ES-I3 (cell line): ENCODE measurements around the gene LRIT2.
"Not testable (repeated sequence)": the region's sequence is repeated elsewhere in the genome, so short reads cannot be mapped to it uniquely, and the experiment has no call there.

Experiments
- H3K36me3 ChIP-seq: 2 replicates; pipeline ENCODE4 v1.6.1; 2013; ENCODE audit warnings: mild to moderate bottlenecking, low read length, control low read depth, moderate library complexity; ENCODE audit not compliant: insufficient read depth
- H3K4me1 ChIP-seq: 2 replicates; pipeline ENCODE4 v1.6.1; 2013; ENCODE audit warnings: mild to moderate bottlenecking, control low read depth, low read length; ENCODE audit not compliant: insufficient read depth
- H3K9ac ChIP-seq: 2 replicates; pipeline ENCODE4 v1.6.1; 2013; ENCODE audit warnings: low read depth, mild to moderate bottlenecking, low read length, moderate library complexity
- H3K9me3 ChIP-seq: 2 replicates; pipeline ENCODE4 v1.6.1; 2013; ENCODE audit warnings: mild to moderate bottlenecking, low read length, moderate library complexity; ENCODE audit not compliant: control insufficient read depth, insufficient read depth

The LRIT2 gene

DNA sequence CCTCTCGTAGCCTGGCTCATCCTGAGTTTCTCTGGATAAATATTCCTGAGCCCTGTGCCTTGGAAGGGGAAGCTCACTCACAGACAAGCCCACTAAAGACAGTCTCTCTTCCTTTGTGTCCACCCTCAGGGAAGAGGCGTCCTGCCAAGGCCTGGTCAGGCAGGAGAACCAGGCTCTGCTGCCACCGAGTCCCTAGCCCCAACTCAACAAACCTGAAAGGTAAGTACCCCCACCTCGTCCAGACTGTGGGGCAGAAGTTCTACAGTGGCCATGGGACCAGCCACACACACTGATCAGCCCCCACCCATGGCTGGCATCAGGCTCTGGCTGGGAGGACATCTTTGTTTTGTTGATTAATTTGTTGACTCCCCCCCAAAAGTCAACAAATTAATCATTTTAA, 49.0 kb downstream of the LRIT2 start:
- 0 out of 2 replicates have a peak, but pooled peaks cover 4% of the 10 kb centered on the region for H3K4me1 ChIP-seq
- 0 out of 2 replicates have a peak, but pooled peaks cover 3% of the 10 kb centered on the region for H3K9me3 ChIP-seq
- no peaks in the 10 kb centered on the region for H3K36me3 ChIP-seq
- no peak overlapping the region for H3K9ac ChIP-seq

DNA sequence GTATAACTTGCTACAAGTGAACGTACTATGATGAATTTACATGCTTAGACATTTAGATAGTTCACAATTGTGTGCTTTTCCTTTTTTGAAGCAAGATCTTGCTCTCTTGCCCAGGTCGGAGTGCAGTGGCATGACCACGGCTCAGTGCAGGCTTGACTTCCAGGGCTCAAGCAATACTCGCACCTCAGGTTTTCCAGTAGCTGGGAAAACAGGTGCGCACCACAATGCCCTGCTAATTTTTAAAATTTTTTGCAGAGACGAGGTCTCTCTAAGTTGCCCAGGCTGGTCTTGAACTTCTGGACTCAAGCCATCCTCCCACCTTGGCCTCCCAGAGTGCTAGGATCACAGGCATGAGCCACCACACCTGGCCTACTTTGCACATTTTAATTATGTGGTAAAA, 49.9 kb downstream of the LRIT2 start:
- Histone ChIP-seq H3K9ac (no peak overlapping the region), H3K4me1 (0 out of 2 replicates have a peak, but pooled peaks cover 4% of the 10 kb centered on the region), H3K36me3 (no peaks in the 10 kb centered on the region), H3K9me3 (no peaks in the 10 kb centered on the region)

GRCh38 chr10:84173501-84173929, 51.8 kb downstream of the LRIT2 start, which contains the start of gene GPR15LG:
Gene GPR15LG, plus strand, starts transcription at chr10:84173801. Its CDS starts 51 bp downstream, at chr10:84173852.
- no peak within 1 kb of the TSS for H3K9ac ChIP-seq
- no peaks in the 10 kb centered on the region for H3K36me3 ChIP-seq
- H3K4me1 ChIP-seq: no peaks in the 10 kb centered on the region
- no peaks in the 10 kb centered on the region for H3K9me3 ChIP-seq

DNA sequence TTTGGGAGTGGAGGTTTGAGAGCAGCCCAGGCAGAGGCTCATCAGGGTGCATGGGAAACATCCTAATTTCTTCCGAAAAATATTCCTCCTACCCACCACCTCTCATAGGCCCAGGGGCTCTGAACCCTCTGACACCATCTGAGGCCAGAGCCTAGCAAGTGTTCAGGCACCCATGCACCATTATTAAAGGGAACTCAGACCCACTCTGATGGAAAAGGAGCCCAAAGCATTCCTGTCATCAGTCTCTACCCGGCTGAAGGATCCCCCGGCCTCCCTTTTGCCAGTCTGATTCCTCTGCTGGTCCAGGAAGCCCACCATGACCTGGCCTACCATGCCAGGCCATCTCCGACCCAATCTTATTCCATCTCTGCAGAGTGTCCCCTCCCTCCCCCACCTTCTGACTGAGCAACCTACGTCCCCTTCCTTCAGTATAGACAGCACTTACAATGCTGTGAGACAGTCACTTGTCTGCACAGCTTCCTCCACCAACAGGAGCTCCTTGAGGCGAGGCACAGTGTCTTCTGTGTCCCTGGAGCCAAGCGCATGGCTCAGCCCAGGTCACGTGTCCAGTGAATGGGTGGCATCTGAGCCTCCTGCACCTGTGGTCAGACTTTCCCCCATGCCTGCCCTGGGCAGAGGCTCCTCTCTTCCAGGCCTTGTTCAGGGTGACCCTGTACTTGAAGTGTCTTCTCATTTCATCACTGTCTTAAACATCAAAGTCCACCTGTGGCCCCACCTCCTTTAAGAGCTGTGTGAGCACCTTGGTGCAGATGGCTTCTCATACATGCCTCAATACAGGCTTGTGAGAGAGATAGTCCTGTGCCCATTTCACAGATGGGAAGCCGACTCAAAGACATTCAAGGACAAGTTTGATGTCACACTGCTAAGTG, 52.6 kb downstream of the LRIT2 start:
- H3K36me3 ChIP-seq: no peaks in the 10 kb centered on the region
- no peaks in the 10 kb centered on the region for H3K9me3 ChIP-seq
- H3K4me1 ChIP-seq: no peaks in the 10 kb centered on the region
- no peak overlapping the region for H3K9ac ChIP-seq

- H3K9me3 ChIP-seq, H3K36me3 ChIP-seq, H3K9ac ChIP-seq, H3K4me1 ChIP-seq: not testable (repeated sequence)
These were observed 53.5 kb downstream of the LRIT2 start for GRCh38 chr10:84171700-84172466.

- not testable (repeated sequence) for H3K4me1 ChIP-seq, H3K36me3 ChIP-seq, H3K9me3 ChIP-seq, H3K9ac ChIP-seq
These were observed 54.1 kb downstream of the LRIT2 start for GRCh38 chr10:84171237-84171636.
